Activated CD4-positive, alpha-beta memory T cell treated with anti-CD3 and anti-CD28 coated beads for 36 hours (primary cell): ENCODE results near the gene SLC6A8. TPM values are rescaled to one million over a fixed set of nuclear protein-coding genes. Genes with fewer than 3 reads are reported as not detected.
"Not testable (repeated sequence)": the region's sequence is repeated elsewhere in the genome, so short reads cannot be mapped to it uniquely, and the experiment has no call there.

ENCODE experiments used
- CTCF ChIA-PET: fragments of 350-600 bp; sonication (Branson Sonifier 250); formaldehyde crosslinking; loops from one replicate; lab custom pipeline; 2021; ENCODE audit warnings: antibody characterized with exemption, inconsistent platforms; lab: Charles Lee
- POLR2A ChIA-PET: fragments of 350-600 bp; sonication (Branson Sonifier 250); formaldehyde crosslinking; loops from one replicate; lab custom pipeline; 2021; ENCODE audit warnings: antibody characterized with exemption; lab: Charles Lee
- DNase-seq: peaks from one replicate; pipeline ENCODE4 v3.0.0-alpha.2; 2020
- H3K27ac Mint-ChIP-seq: one replicate; pipeline ENCODE4 v1.8.0; 2021; ENCODE audit warnings: mixed read lengths
- H3K27me3 Mint-ChIP-seq: one replicate; pipeline ENCODE4 v1.8.0; 2021; ENCODE audit warnings: mixed read lengths
- H3K36me3 Mint-ChIP-seq: one replicate; pipeline ENCODE4 v1.8.0; 2021; ENCODE audit warnings: mixed read lengths
- H3K4me1 Mint-ChIP-seq: one replicate; pipeline ENCODE4 v1.8.0; 2021; ENCODE audit warnings: low read depth, mixed read lengths
- H3K4me3 Mint-ChIP-seq: one replicate; pipeline ENCODE4 v1.8.0; 2021; ENCODE audit warnings: mild to moderate bottlenecking, mixed read lengths
- H3K9me3 Mint-ChIP-seq: one replicate; pipeline ENCODE4 v1.8.0; 2021; ENCODE audit warnings: mixed read lengths
- intact Hi-C: fragments of 100-400 bp; cut with micrococcal nuclease; formaldehyde crosslinking; loops from one replicate; pipeline ENCODE4 v1.15.1; 2023
- total RNA-seq, 2 experiments: library from RNA; stranded (reverse); gene quantifications; one replicate each; pipeline ENCODE4 v1.2.3, GENCODE V29; 2021

SLC6A8 gene
- total RNA-seq, 2 experiments from 2014 or later, result 0.95 to 1.3 TPM

DNA sequence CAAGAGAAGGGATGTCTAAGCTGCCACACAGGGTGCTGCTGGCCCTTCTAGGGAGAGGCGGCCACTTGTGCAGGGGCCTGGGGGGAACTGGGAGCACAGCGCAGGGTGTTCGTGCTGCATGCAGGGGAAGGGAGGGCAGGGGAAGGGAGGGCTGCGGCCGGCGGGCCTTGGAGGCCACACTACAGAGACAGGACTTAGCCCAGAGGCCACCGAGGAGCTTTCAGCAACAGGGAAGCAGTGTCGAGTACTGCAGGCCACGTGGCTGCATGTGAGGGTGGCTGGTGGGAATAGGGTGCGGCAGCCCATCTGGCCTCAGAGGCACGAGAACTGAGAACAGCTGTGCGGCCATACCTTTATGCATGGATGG lies 57.3 kb downstream of the SLC6A8 start:
- H3K9me3 Mint-ChIP-seq, CTCF ChIA-PET, H3K36me3 Mint-ChIP-seq, intact Hi-C loops, H3K4me3 Mint-ChIP-seq, H3K27ac Mint-ChIP-seq, H3K27me3 Mint-ChIP-seq, DNase-seq, POLR2A ChIA-PET: not testable (repeated sequence)
- peaks cover 10% of the 10 kb centered on the region for H3K4me1 Mint-ChIP-seq

Other genes with a start within 250 kb of the SLC6A8 start
- gene TREX2, start 241.9 kb upstream of the SLC6A8 start, total RNA-seq, result 1 to 10 TPM in 1 of 2 experiments, under 1 TPM in 1; 0.74 to 1.1 TPM
- 10 to 100 TPM; 59.1 to 62.3 TPM for gene HAUS7, start 217.3 kb upstream of the SLC6A8 start, total RNA-seq
- not detected for gene BGN, start 192.9 kb upstream of the SLC6A8 start, total RNA-seq
- gene ATP2B3, start 170.3 kb upstream of the SLC6A8 start, total RNA-seq, result not detected
- gene CCNQ, start 88.8 kb upstream of the SLC6A8 start, total RNA-seq, result 10 to 100 TPM; 18.1 to 18.9 TPM
- under 1 TPM; 0.12 to 0.26 TPM for gene DUSP9, start 40.7 kb upstream of the SLC6A8 start, total RNA-seq
- gene PNCK, start 14.1 kb upstream of the SLC6A8 start, total RNA-seq, result under 1 TPM in 1 of 2 experiments, not detected in 1; 0.36 TPM
- gene BCAP31, start 36.5 kb downstream of the SLC6A8 start, total RNA-seq, result 100 to 1,000 TPM; 119 to 121 TPM
- 1 to 10 TPM; 4.8 TPM for gene ABCD1, start 36.9 kb downstream of the SLC6A8 start, total RNA-seq
- under 1 TPM; 0.29 to 0.69 TPM for gene PLXNB3, start 76.3 kb downstream of the SLC6A8 start, total RNA-seq
- gene SRPK3, start 93.1 kb downstream of the SLC6A8 start, total RNA-seq, result not detected
- 10 to 100 TPM; 45.9 to 51.5 TPM for gene IDH3G, start 106.4 kb downstream of the SLC6A8 start, total RNA-seq
- 100 to 1,000 TPM; 194 to 203 TPM for gene SSR4, start 106.7 kb downstream of the SLC6A8 start, total RNA-seq
- gene PDZD4, start 142.6 kb downstream of the SLC6A8 start, total RNA-seq, result 1 to 10 TPM; 4.9 to 5.7 TPM
- gene L1CAM, start 198.2 kb downstream of the SLC6A8 start, total RNA-seq, result 1 to 10 TPM in 1 of 2 experiments, under 1 TPM in 1; 0.45 to 1.3 TPM
- gene AVPR2, start 216.7 kb downstream of the SLC6A8 start, total RNA-seq, result not detected
- gene ARHGAP4, start 238.3 kb downstream of the SLC6A8 start, total RNA-seq, result 100 to 1,000 TPM; 151 to 160 TPM
- 100 to 1,000 TPM; 106 to 115 TPM for gene NAA10, start 247.1 kb downstream of the SLC6A8 start, total RNA-seq